Prostate gland (tissue), 2 donors: ENCODE measurements around the gene KCNMB1.

Experiments used
- CTCF ChIP-seq, 4 experiments: fragments of 200-600 bp in 2 of 4; fragments of 450-650 bp in 2 of 4; sonication (generic) in 2 of 4; IDR thresholded peaks; 1 replicate in 3 of 4; 2 replicates in 1 of 4; pipeline ENCODE4 v1.5.1; 2016 to 2019; ENCODE audit warnings: antibody characterized with exemption in 4 of 4, mild to moderate bottlenecking in 2 of 4, moderate library complexity in 2 of 4
- POLR2AphosphoS5 ChIP-seq: sonication (generic); formaldehyde crosslinking; IDR thresholded peaks from one replicate; pipeline ENCODE4 v1.6.1; 2017; ENCODE audit warnings: antibody characterized with exemption

GRCh38 chr5:170361616-170362015, 27.6 kb downstream of the KCNMB1 start:
- TF ChIP-seq POLR2AphosphoS5 (no peak), CTCF (IDR thresholded peaks at IDR 0.05) (no peak)
